DMS 273 (cell line): ENCODE results near the gene CFAP52.
A peak's percentile ranks its signal among the peaks of the same experiment; 100 is the strongest.
"Not testable (repeated sequence)": the region's sequence is repeated elsewhere in the genome, so short reads cannot be mapped to it uniquely, and the experiment has no call there.

ENCODE experiments used
- DNase-seq: peaks from one replicate; lab custom pipeline; 2025; ENCODE audit not compliant: unreplicated experiment; lab: John Stamatoyannopoulos, UW

The CFAP52 gene

GRCh38 chr17:9568004-9568403 lies 8.4 kb upstream of the CFAP52 start:
- DNase-seq: no peak

GRCh38 chr17:9568957-9569588 lies 7.4 kb upstream of the CFAP52 start:
- DNase-seq: no peak

- no peak for DNase-seq
Observed at GRCh38 chr17:9571201-9571600, 5.2 kb upstream of the CFAP52 start.

- DNase-seq: peak; percentile 90
Observed at GRCh38 chr17:9575381-9576101, 901 bp upstream of the CFAP52 start, which contains the start of gene STX8. TSS of gene STX8 (minus strand) at chr17:9575820. CDS start at chr17:9575808, 12 bp downstream.

- DNase-seq: no peak
Observed at GRCh38 chr17:9577373-9577709, 899 bp downstream of the CFAP52 start.

- no peak for DNase-seq
Observed at GRCh38 chr17:9587969-9588656, 11.7 kb downstream of the CFAP52 start.

GRCh38 chr17:9594065-9594464 lies 17.6 kb downstream of the CFAP52 start:
- DNase-seq: peak; percentile 17

GRCh38 chr17:9597638-9598037 lies 21.2 kb downstream of the CFAP52 start:
- not testable (repeated sequence) for DNase-seq

- no peak for DNase-seq
Observed at GRCh38 chr17:9598661-9599060, 22.2 kb downstream of the CFAP52 start.

- DNase-seq: not testable (repeated sequence)
Observed at GRCh38 chr17:9604583-9604982, 28.1 kb downstream of the CFAP52 start.

- DNase-seq: no peak
Observed at GRCh38 chr17:9606453-9606852, 30.0 kb downstream of the CFAP52 start.

GRCh38 chr17:9607058-9607457 lies 30.6 kb downstream of the CFAP52 start:
- DNase-seq: not testable (repeated sequence)

- no peak for DNase-seq
Observed at GRCh38 chr17:9611557-9611956, 35.1 kb downstream of the CFAP52 start.

- DNase-seq: no peak
Observed at GRCh38 chr17:9612006-9612405, 35.6 kb downstream of the CFAP52 start.

- no peak for DNase-seq
Observed at GRCh38 chr17:9615486-9615885, 39.0 kb downstream of the CFAP52 start.

- DNase-seq: no peak
Observed at GRCh38 chr17:9622961-9623360, 46.5 kb downstream of the CFAP52 start.

- DNase-seq: no peak
Observed at GRCh38 chr17:9628509-9628908, 52.1 kb downstream of the CFAP52 start.

- DNase-seq: no peak
Observed at GRCh38 chr17:9632741-9633140, 56.3 kb downstream of the CFAP52 start.

GRCh38 chr17:9635340-9635739 lies 58.9 kb downstream of the CFAP52 start:
- no peak for DNase-seq

- DNase-seq: no peak
Observed at GRCh38 chr17:9636501-9636900, 60.1 kb downstream of the CFAP52 start.

- DNase-seq: not testable (repeated sequence)
Observed at GRCh38 chr17:9640388-9640787, 63.9 kb downstream of the CFAP52 start.

GRCh38 chr17:9643611-9644010 lies 67.2 kb downstream of the CFAP52 start:
- DNase-seq: no peak
